Stomach (tissue), 4 donors: ENCODE data around the gene CPE.

Source experiments
- CTCF ChIP-seq, 7 experiments: fragments of 450-650 bp in 4 of 7; fragments of 200-600 bp in 3 of 7; sonication (generic) in 3 of 7; IDR thresholded peaks; one replicate each; pipeline ENCODE4 v1.5.1; 2016 to 2019; ENCODE audit warnings: antibody characterized with exemption in 7 of 7, control low read depth in 2 of 7, mild to moderate bottlenecking in 1 of 7
- EP300 ChIP-seq: sonication (generic); formaldehyde crosslinking; IDR thresholded peaks from one replicate; pipeline ENCODE4 v1.6.1; 2017; ENCODE audit warnings: antibody characterized with exemption
- POLR2A ChIP-seq, 4 donors: fragments of 450-650 bp; IDR thresholded peaks; one replicate each; pipeline ENCODE4 v1.6.1; 2016; ENCODE audit warnings: antibody characterized with exemption in 4 of 4, control low read depth in 2 of 4, mild to moderate bottlenecking in 1 of 4, moderate library complexity in 1 of 4

- no peak for TF ChIP-seq POLR2A (IDR thresholded peaks at IDR 0.05)
- no peak for TF ChIP-seq EP300
- no peak for TF ChIP-seq CTCF (IDR thresholded peaks at IDR 0.05)
These were observed 10.2 kb upstream of the CPE start for GRCh38 chr4:165368567-165368966.
